ENCODE results near the gene HTR6.

- TF ChIP-seq CTCF (IDR thresholded peaks at IDR 0.05; ENCODE audit: low read depth, low read length) (no peak), EZH2phosphoT487 (IDR thresholded peaks at IDR 0.05; ENCODE audit: low read depth) (no peak)
Measured at GRCh38 chr1:19628879-19629278, 35.8 kb upstream of the HTR6 start.

All from OCI-LY3 (cell line).